Muscle layer of colon (tissue), 2 donors: Measurements from ENCODE around the gene RAB3GAP1.
"Not testable (repeated sequence)": the region's sequence is repeated elsewhere in the genome, so short reads cannot be mapped to it uniquely, and the experiment has no call there.

Experiments
- H3K27ac ChIP-seq: one replicate; pipeline ENCODE4 v1.7.0; 2013; ENCODE audit warnings: low read depth, mild to moderate bottlenecking, low read length, moderate library complexity
- H3K27me3 ChIP-seq, 2 donors: one replicate each; pipeline ENCODE4 v1.7.0; 2013; ENCODE audit warnings: low read length in 2 of 2, mild to moderate bottlenecking in 2 of 2; ENCODE audit not compliant: insufficient read depth in 2 of 2, control insufficient read depth in 1 of 2
- H3K36me3 ChIP-seq: one replicate; pipeline ENCODE4 v1.7.0; 2013; ENCODE audit warnings: mild to moderate bottlenecking, low read length; ENCODE audit not compliant: insufficient read depth
- H3K4me1 ChIP-seq: one replicate; pipeline ENCODE4 v1.7.0; 2013; ENCODE audit warnings: mild to moderate bottlenecking, low read length; ENCODE audit not compliant: insufficient read depth
- H3K4me3 ChIP-seq, 2 donors: one replicate each; pipeline ENCODE4 v1.7.0; 2013; ENCODE audit warnings: low read length in 2 of 2, low read depth in 1 of 2, mild to moderate bottlenecking in 1 of 2, moderate library complexity in 1 of 2
- H3K9ac ChIP-seq: one replicate; pipeline ENCODE4 v1.7.0; 2013; ENCODE audit warnings: low read length
- H3K9me3 ChIP-seq: one replicate; pipeline ENCODE4 v1.7.0; 2013; ENCODE audit warnings: mild to moderate bottlenecking, low read length
- donor health status: abdominal sarcoma.
- donor health status: Adenocarcinoma of cecum.

Gene RAB3GAP1

GRCh38 chr2:135059577-135059976, 7.5 kb downstream of the RAB3GAP1 start:
- no peaks in the 10 kb centered on the region for H3K9me3 ChIP-seq
- H3K36me3 ChIP-seq = peaks cover 10% of the 10 kb centered on the region
- peaks cover 12% of the 10 kb centered on the region for H3K4me1 ChIP-seq
- H3K9ac ChIP-seq = no peak overlapping the region
- H3K4me3 ChIP-seq = no peak overlapping the region
- H3K27ac ChIP-seq = no peak overlapping the region
- no peaks in the 10 kb centered on the region for H3K27me3 ChIP-seq

- no peak overlapping the region for H3K27ac ChIP-seq
- no peak overlapping the region for H3K4me3 ChIP-seq
- H3K9ac ChIP-seq = no peak overlapping the region
- peaks cover 23% of the 10 kb centered on the region for H3K4me1 ChIP-seq
- H3K36me3 ChIP-seq = peaks cover 10% of the 10 kb centered on the region
- no peaks in the 10 kb centered on the region for H3K27me3 ChIP-seq
- H3K9me3 ChIP-seq = no peaks in the 10 kb centered on the region
These were observed 11.1 kb downstream of the RAB3GAP1 start for GRCh38 chr2:135063210-135063609.

- Histone ChIP-seq H3K4me1 (peaks cover 23% of the 10 kb centered on the region), H3K27me3 (no peaks in the 10 kb centered on the region), H3K27ac (no peak overlapping the region), H3K9ac (no peak overlapping the region), H3K36me3 (peaks cover 10% of the 10 kb centered on the region), H3K9me3 (no peaks in the 10 kb centered on the region), H3K4me3 (no peak overlapping the region)
These were observed 12.1 kb downstream of the RAB3GAP1 start for GRCh38 chr2:135064149-135064548.

- Histone ChIP-seq H3K27ac (no peak overlapping the region), H3K4me3 (no peak overlapping the region)
These were observed 14.6 kb downstream of the RAB3GAP1 start for GRCh38 chr2:135066710-135067109.

GRCh38 chr2:135072125-135072997, 20.3 kb downstream of the RAB3GAP1 start:
- Histone ChIP-seq H3K36me3 (no peaks in the 10 kb centered on the region), H3K9me3 (no peaks in the 10 kb centered on the region), H3K27me3 (no peaks in the 10 kb centered on the region), H3K4me1 (peaks cover 9% of the 10 kb centered on the region), H3K27ac (no peak overlapping the region), H3K4me3 (no peak overlapping the region), H3K9ac (no peak overlapping the region)

More at GRCh38 chr2:135066710-135067109, 14.6 kb downstream of the RAB3GAP1 start:
- Histone ChIP-seq H3K27me3 (no peaks in the 10 kb centered on the region), H3K4me1 (peaks cover 23% of the 10 kb centered on the region), H3K9me3 (no peaks in the 10 kb centered on the region), H3K36me3 (peaks cover under 1% of the 10 kb centered on the region), H3K9ac (no peak overlapping the region)

- H3K27ac ChIP-seq = no peak overlapping the region
- no peak overlapping the region for H3K9ac ChIP-seq
- no peaks in the 10 kb centered on the region for H3K36me3 ChIP-seq
- H3K4me3 ChIP-seq = no peak overlapping the region
- no peaks in the 10 kb centered on the region for H3K9me3 ChIP-seq
- H3K27me3 ChIP-seq = no peaks in the 10 kb centered on the region
- peaks cover 8% of the 10 kb centered on the region for H3K4me1 ChIP-seq
These were observed 22.1 kb downstream of the RAB3GAP1 start for GRCh38 chr2:135074216-135074615.

GRCh38 chr2:135076556-135076955, 24.5 kb downstream of the RAB3GAP1 start:
- Histone ChIP-seq H3K9ac (no peak overlapping the region), H3K36me3 (no peaks in the 10 kb centered on the region), H3K27me3 (no peaks in the 10 kb centered on the region), H3K27ac (no peak overlapping the region), H3K4me3 (no peak overlapping the region), H3K9me3 (no peaks in the 10 kb centered on the region), H3K4me1 (peaks cover 8% of the 10 kb centered on the region)

GRCh38 chr2:135078417-135078816, 26.3 kb downstream of the RAB3GAP1 start:
- Histone ChIP-seq H3K9me3 (no peaks in the 10 kb centered on the region), H3K4me3 (no peak overlapping the region), H3K4me1 (peaks cover 8% of the 10 kb centered on the region), H3K36me3 (no peaks in the 10 kb centered on the region), H3K27me3 (no peaks in the 10 kb centered on the region), H3K9ac (no peak overlapping the region), H3K27ac (no peak overlapping the region)

- Histone ChIP-seq H3K27ac (no peak overlapping the region), H3K27me3 (no peaks in the 10 kb centered on the region), H3K4me1 (no peaks in the 10 kb centered on the region), H3K9ac (no peak overlapping the region), H3K4me3 (no peak overlapping the region), H3K9me3 (no peaks in the 10 kb centered on the region), H3K36me3 (no peaks in the 10 kb centered on the region)
These were observed 34.1 kb downstream of the RAB3GAP1 start for GRCh38 chr2:135086222-135086621.

- H3K36me3 ChIP-seq = peaks cover 13% of the 10 kb centered on the region
- not testable (repeated sequence) for H3K4me1 ChIP-seq, H3K9ac ChIP-seq, H3K27ac ChIP-seq, H3K9me3 ChIP-seq, H3K27me3 ChIP-seq, H3K4me3 ChIP-seq
These were observed 37.5 kb downstream of the RAB3GAP1 start for GRCh38 chr2:135089597-135089996.

- H3K4me3 ChIP-seq = no peak overlapping the region
- no peaks in the 10 kb centered on the region for H3K4me1 ChIP-seq
- H3K27ac ChIP-seq = no peak overlapping the region
- no peaks in the 10 kb centered on the region for H3K27me3 ChIP-seq
- H3K36me3 ChIP-seq = peaks cover 16% of the 10 kb centered on the region
- no peaks in the 10 kb centered on the region for H3K9me3 ChIP-seq
- no peak overlapping the region for H3K9ac ChIP-seq
These were observed 39.6 kb downstream of the RAB3GAP1 start for GRCh38 chr2:135091681-135092080.

GRCh38 chr2:135093193-135093592, 41.1 kb downstream of the RAB3GAP1 start:
- peaks cover 16% of the 10 kb centered on the region for H3K36me3 ChIP-seq
- H3K27me3 ChIP-seq = no peaks in the 10 kb centered on the region
- H3K27ac ChIP-seq = no peak overlapping the region
- no peaks in the 10 kb centered on the region for H3K4me1 ChIP-seq
- no peaks in the 10 kb centered on the region for H3K9me3 ChIP-seq
- no peak overlapping the region for H3K9ac ChIP-seq
- no peak overlapping the region for H3K4me3 ChIP-seq
